Esophagus muscularis mucosa (tissue), 4 donors: ENCODE measurements around the gene PTPRN2. TPM values are rescaled to one million over a fixed set of nuclear protein-coding genes. Genes with fewer than 3 reads are reported as not detected.

Experiments used
- DNase-seq: peaks from one replicate; pipeline ENCODE4 v3.0.0-alpha.2; 2017; ENCODE audit errors: extremely low spot score
- H3K27ac ChIP-seq, 4 donors: fragments of 200-600 bp; sonication (generic); replicated peaks in 1 of 4; 1 replicate in 3 of 4; 2 replicates in 1 of 4; pipeline ENCODE4 v1.5.1; 2016 to 2019; ENCODE audit warnings: mild to moderate bottlenecking in 1 of 4
- H3K27me3 ChIP-seq, 4 donors: fragments of 200-600 bp; sonication (generic); one replicate each; pipeline versions ENCODE4 v1.5.1 to v1.6.0; 2016 to 2019
- H3K36me3 ChIP-seq, 4 donors: fragments of 200-600 bp; sonication (generic); one replicate each; pipeline ENCODE4 v1.5.1; 2016 to 2019
- H3K4me1 ChIP-seq, 4 donors: fragments of 200-600 bp; sonication (generic); one replicate each; pipeline ENCODE4 v1.5.1; 2016 to 2019
- H3K4me3 ChIP-seq, 4 donors: fragments of 200-600 bp; sonication (generic); 1 replicate in 2 of 4; 2 replicates in 2 of 4; pipeline ENCODE4 v1.5.1; 2016 to 2019; ENCODE audit warnings: mild to moderate bottlenecking in 4 of 4, moderate library complexity in 1 of 4
- H3K9me3 ChIP-seq, 4 donors: fragments of 200-600 bp; sonication (generic); 1 replicate in 3 of 4; 2 replicates in 1 of 4; pipeline ENCODE4 v1.5.1; 2016 to 2019
- CTCF ChIP-seq, 3 experiments: fragments of 200-600 bp in 2 of 3; fragments of 450-650 bp in 1 of 3; sonication (generic) in 2 of 3; IDR thresholded peaks; one replicate each; pipeline ENCODE4 v1.5.1; 2017 to 2019; ENCODE audit warnings: antibody characterized with exemption in 3 of 3, mild to moderate bottlenecking in 2 of 3, moderate library complexity in 1 of 3
- EP300 ChIP-seq: sonication (generic); formaldehyde crosslinking; IDR thresholded peaks from one replicate; pipeline ENCODE4 v1.6.1; 2017; ENCODE audit warnings: antibody characterized with exemption
- POLR2A ChIP-seq: fragments of 450-650 bp; IDR thresholded peaks from one replicate; pipeline ENCODE4 v1.6.1; 2017; ENCODE audit warnings: antibody characterized with exemption, moderate library complexity, mild to moderate bottlenecking, low read depth
- POLR2AphosphoS5 ChIP-seq, 2 donors: sonication (generic); formaldehyde crosslinking; IDR thresholded peaks; one replicate each; pipeline ENCODE4 v1.6.1; 2017; ENCODE audit warnings: antibody characterized with exemption in 2 of 2
- WGBS: methylation state at CpG from one replicate; pipeline ENCODE4 v1.1.5; 2018; 5-methylcytosine and 5-hydroxymethylcytosine counted together
- intact Hi-C: fragments of 100-400 bp; cut with DNase I; formaldehyde crosslinking; loops from one replicate; pipeline ENCODE4 v1.15.1; 2023
- total RNA-seq, 4 donors: library from RNA; depleted of rRNA; stranded (reverse); fragments of >200 nt; gene quantifications; one replicate each; pipeline versions ENCODE4 v1.1.0 to v1.2.1, GENCODE V29; 2016

Gene PTPRN2
- total RNA-seq, 4 donors from 2014 or later, result 2.1 to 3.1 (median 3.1) TPM

- intact Hi-C loops, result no loop called here
- Histone ChIP-seq H3K27me3 (peaks cover 0 to 27% (median 0%) of the 10 kb centered on the region in 4 donors), H3K4me1 (no peaks in the 10 kb centered on the region), H3K4me3 (no peak overlapping the region), H3K9me3 (peaks cover 0 to 16% (median 5%) of the 10 kb centered on the region in 4 donors), H3K36me3 (no peaks in the 10 kb centered on the region), H3K27ac (no peak overlapping the region)
- 74% methylated on average over 5 of the region's 5 CpGs for WGBS
- no peak for DNase-seq
- TF ChIP-seq POLR2A (no peak), CTCF (IDR thresholded peaks at IDR 0.05) (no peak), EP300 (no peak), POLR2AphosphoS5 (IDR thresholded peaks at IDR 0.05) (no peak)
Observed at GRCh38 chr7:157507987-157508386, 1079.6 kb downstream of the PTPRN2 start.

- TF ChIP-seq POLR2AphosphoS5 (IDR thresholded peaks at IDR 0.05), result no peak
- no peak for TF ChIP-seq EP300
- TF ChIP-seq POLR2A, result no peak
- no peak for TF ChIP-seq CTCF (IDR thresholded peaks at IDR 0.05)
- intact Hi-C loops, result no loop called here
- Histone ChIP-seq H3K4me1 (no peaks in the 10 kb centered on the region), H3K4me3 (no peak overlapping the region), H3K9me3 (peaks cover 0 to 15% (median 5%) of the 10 kb centered on the region in 4 donors), H3K27ac (no peak overlapping the region), H3K27me3 (peaks cover 0 to 31% (median 0%) of the 10 kb centered on the region in 4 donors), H3K36me3 (no peaks in the 10 kb centered on the region)
- 88% methylated on average over 4 of the region's 6 CpGs for WGBS
- DNase-seq, result no peak
Observed at GRCh38 chr7:157506268-157506667, 1081.4 kb downstream of the PTPRN2 start.

GRCh38 chr7:157505646-157506045 is 1082.0 kb downstream of the PTPRN2 start:
- TF ChIP-seq CTCF (IDR thresholded peaks at IDR 0.05), result no peak
- no peak for TF ChIP-seq EP300
- TF ChIP-seq POLR2A, result no peak
- no peak for TF ChIP-seq POLR2AphosphoS5 (IDR thresholded peaks at IDR 0.05)
- 88% methylated on average over 1 of the region's 1 CpG for WGBS
- no peak for DNase-seq
- H3K27ac ChIP-seq, result no peak overlapping the region
- H3K4me3 ChIP-seq, result no peak overlapping the region
- H3K27me3 ChIP-seq, result peaks cover 0 to 31% (median 0%) of the 10 kb centered on the region in 4 donors
- intact Hi-C loops, result no loop called here
- H3K9me3 ChIP-seq, result peaks cover 0 to 15% (median 5%) of the 10 kb centered on the region in 4 donors
- no peaks in the 10 kb centered on the region for H3K4me1 ChIP-seq
- no peaks in the 10 kb centered on the region for H3K36me3 ChIP-seq

- Histone ChIP-seq H3K9me3 (peaks cover 0 to 15% (median 5%) of the 10 kb centered on the region in 4 donors), H3K4me3 (peak overlapping the region in 2 of 4 donors; percentile 9 to 23), H3K27me3 (peaks cover 0 to 35% (median 0%) of the 10 kb centered on the region in 4 donors), H3K27ac (no peak overlapping the region), H3K36me3 (no peaks in the 10 kb centered on the region), H3K4me1 (no peaks in the 10 kb centered on the region)
- no peak for TF ChIP-seq EP300
- no peak for TF ChIP-seq POLR2A
- no peak for TF ChIP-seq POLR2AphosphoS5 (IDR thresholded peaks at IDR 0.05)
- no peak for TF ChIP-seq CTCF (IDR thresholded peaks at IDR 0.05)
- DNase-seq, result no peak
- 46% methylated on average over 4 of the region's 4 CpGs for WGBS
- intact Hi-C loops, result no loop called here
Observed at GRCh38 chr7:157503229-157503628, 1084.4 kb downstream of the PTPRN2 start.

- Histone ChIP-seq H3K27me3 (peaks cover 0 to 35% (median 0%) of the 10 kb centered on the region in 4 donors), H3K9me3 (peaks cover 0 to 15% (median 5%) of the 10 kb centered on the region in 4 donors), H3K27ac (no peak overlapping the region), H3K4me3 (peak overlapping the region in 1 of 4 donors; percentile 9), H3K36me3 (no peaks in the 10 kb centered on the region), H3K4me1 (no peaks in the 10 kb centered on the region)
- no peak for DNase-seq
- intact Hi-C loops, result no loop called here
- WGBS, result 51% methylated on average over 12 of the region's 12 CpGs
- TF ChIP-seq CTCF (IDR thresholded peaks at IDR 0.05), result no peak
- no peak for TF ChIP-seq POLR2AphosphoS5 (IDR thresholded peaks at IDR 0.05)
- TF ChIP-seq EP300, result no peak
- no peak for TF ChIP-seq POLR2A
Observed at GRCh38 chr7:157502701-157503111, 1084.9 kb downstream of the PTPRN2 start.
